Stimulated activated naive CD8-positive, alpha-beta T cell treated with anti-CD3 and anti-CD28 coated beads, Interleukin-15, Interleukin-2, amounts not matched to agents 100 ng/mL and 50 ng/mL, for 24 hours (primary cell): Measurements from ENCODE around the gene COL15A1.

Experiments
- H3K27ac Mint-ChIP-seq: one replicate; pipeline ENCODE4 v1.8.0; 2021; ENCODE audit warnings: mild to moderate bottlenecking, mixed read lengths
- H3K27me3 Mint-ChIP-seq: one replicate; pipeline ENCODE4 v1.8.0; 2021; ENCODE audit warnings: mixed read lengths
- H3K36me3 Mint-ChIP-seq: one replicate; pipeline ENCODE4 v1.8.0; 2021; ENCODE audit warnings: low read depth, mixed read lengths
- H3K4me1 Mint-ChIP-seq: one replicate; pipeline ENCODE4 v1.8.0; 2021; ENCODE audit warnings: low read depth, mixed read lengths
- H3K4me3 Mint-ChIP-seq: one replicate; pipeline ENCODE4 v1.8.0; 2021; ENCODE audit warnings: mild to moderate bottlenecking, mixed read lengths
- H3K9me3 Mint-ChIP-seq: one replicate; pipeline ENCODE4 v1.8.0; 2021; ENCODE audit warnings: mixed read lengths

Gene COL15A1

DNA sequence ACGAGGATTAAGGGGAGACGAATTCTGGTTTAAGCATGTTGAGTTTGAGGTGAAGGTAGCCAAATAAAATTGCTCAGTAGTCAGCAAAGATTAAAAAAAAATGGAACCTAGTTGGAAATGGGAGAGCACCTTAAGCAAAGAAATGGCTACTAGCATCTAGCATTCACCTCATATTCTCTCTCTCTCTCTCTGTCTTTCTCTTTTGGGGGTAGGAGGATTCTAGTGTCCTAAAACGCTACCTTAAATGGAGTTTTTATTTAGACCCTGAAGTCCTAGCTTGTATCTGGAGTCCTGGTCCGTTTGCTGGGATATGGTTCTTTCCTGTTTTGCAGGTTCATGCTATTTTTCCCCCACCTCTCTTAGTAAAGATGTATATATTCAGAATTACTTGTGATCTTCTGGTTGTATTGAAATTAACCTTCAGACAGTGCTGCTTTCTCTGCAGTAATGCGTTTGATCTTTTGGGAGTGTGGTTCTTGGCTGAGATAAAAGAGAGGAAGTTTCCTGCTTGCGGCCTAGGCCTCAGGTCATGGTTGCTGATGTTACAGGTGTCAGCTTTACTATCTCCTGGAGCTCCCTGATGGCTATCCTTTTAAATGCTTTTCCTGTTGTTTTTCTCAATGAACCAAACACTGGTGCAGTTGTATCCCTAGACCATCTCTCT lies 169.2 kb downstream of the COL15A1 start:
- peaks cover 87% of the 10 kb centered on the region for H3K4me1 Mint-ChIP-seq
- peak overlapping the region; percentile 27 for H3K27ac Mint-ChIP-seq
- H3K9me3 Mint-ChIP-seq, result no peaks in the 10 kb centered on the region
- H3K27me3 Mint-ChIP-seq, result no peaks in the 10 kb centered on the region
- H3K36me3 Mint-ChIP-seq, result no peaks in the 10 kb centered on the region
- H3K4me3 Mint-ChIP-seq, result peak overlapping the region; percentile 69

DNA sequence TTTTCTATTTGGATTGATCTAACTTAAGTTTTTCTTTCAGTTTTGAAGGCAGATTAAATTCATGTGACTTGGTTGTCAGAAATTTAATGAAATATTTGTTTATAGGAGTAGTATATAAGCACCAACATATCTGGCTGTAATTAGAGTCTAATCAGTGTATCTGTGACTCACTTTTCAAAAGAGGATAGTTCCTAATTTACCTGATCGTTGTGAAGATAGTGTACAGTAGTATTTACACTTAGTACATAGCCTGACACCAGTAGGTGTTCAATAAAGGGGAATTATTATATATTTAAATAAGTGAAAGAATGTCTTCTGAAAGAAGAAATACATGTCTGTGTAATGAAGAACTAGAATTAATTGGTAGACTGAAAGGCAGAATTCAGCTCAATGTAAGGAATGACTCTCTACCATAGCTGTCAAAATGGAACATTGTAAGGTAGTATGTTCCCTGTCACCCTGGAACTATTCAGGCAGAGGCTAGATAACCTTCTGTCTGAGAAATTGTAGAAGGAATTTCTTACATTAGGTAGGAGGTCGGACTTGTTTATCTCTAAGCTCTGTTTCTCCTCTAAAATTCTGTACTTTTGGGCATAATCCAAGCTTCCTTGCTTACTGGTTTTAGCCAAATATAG lies 169.8 kb downstream of the COL15A1 start:
- Mint-ChIP-seq H3K27ac (peak overlapping the region; percentile 27), H3K36me3 (no peaks in the 10 kb centered on the region), H3K9me3 (no peaks in the 10 kb centered on the region), H3K4me1 (peaks cover 86% of the 10 kb centered on the region), H3K4me3 (peak overlapping the region; percentile 69), H3K27me3 (no peaks in the 10 kb centered on the region)

DNA sequence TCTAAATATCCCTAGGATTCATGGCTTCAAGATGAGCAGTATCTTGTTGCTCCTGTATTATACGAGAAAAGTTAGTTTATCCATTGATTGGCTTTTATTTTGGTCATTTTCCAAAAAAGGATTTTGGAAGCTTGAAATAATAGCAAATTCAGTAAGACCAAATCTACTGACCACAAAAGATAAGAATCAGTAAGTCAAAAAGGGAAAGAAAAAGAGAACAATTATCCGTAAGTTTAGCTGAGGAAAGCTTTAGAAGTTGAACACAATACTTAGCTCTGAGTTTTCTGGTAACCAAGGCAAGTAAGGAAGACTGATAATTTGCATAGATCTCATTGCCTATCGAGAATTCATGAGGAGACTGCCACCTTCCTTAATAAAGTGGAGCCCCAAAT lies 170.3 kb downstream of the COL15A1 start:
- H3K27ac Mint-ChIP-seq, result no peak overlapping the region
- H3K36me3 Mint-ChIP-seq, result peaks cover 3% of the 10 kb centered on the region
- no peaks in the 10 kb centered on the region for H3K9me3 Mint-ChIP-seq
- H3K27me3 Mint-ChIP-seq, result no peaks in the 10 kb centered on the region
- peaks cover 86% of the 10 kb centered on the region for H3K4me1 Mint-ChIP-seq
- no peak overlapping the region for H3K4me3 Mint-ChIP-seq

DNA sequence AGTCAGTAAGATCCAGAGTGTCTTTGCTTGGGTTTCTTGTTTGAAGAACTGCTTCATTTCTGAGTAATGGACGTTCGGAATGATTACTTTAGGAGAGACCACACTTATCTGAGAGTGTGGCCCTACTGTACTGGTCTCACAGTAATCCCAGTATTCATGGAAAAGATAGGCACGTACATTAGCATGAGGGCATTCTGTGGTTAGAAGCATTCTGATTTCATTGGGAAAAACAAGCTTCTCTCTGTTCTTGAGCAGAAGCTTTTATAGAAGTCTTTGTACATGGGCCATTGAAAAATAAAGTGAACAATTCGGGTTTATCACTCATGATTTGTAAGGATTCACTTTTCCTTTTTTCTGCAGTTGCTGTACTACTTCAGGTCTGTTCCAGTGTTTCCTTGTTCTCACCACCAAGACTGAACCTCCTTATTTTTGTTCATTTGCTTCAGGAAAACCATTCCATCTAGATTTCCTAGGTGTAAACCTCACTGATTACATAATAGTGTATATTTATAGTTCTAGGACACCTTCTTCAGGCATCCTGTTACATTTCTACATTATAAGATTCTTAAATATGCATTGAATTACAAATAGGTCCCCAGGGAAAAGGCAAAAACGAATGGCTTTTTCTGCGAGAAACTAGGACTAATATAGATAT lies 171.3 kb downstream of the COL15A1 start:
- peaks cover 3% of the 10 kb centered on the region for H3K36me3 Mint-ChIP-seq
- H3K9me3 Mint-ChIP-seq, result no peaks in the 10 kb centered on the region
- peaks cover 86% of the 10 kb centered on the region for H3K4me1 Mint-ChIP-seq
- no peak overlapping the region for H3K4me3 Mint-ChIP-seq
- no peaks in the 10 kb centered on the region for H3K27me3 Mint-ChIP-seq
- H3K27ac Mint-ChIP-seq, result no peak overlapping the region

DNA sequence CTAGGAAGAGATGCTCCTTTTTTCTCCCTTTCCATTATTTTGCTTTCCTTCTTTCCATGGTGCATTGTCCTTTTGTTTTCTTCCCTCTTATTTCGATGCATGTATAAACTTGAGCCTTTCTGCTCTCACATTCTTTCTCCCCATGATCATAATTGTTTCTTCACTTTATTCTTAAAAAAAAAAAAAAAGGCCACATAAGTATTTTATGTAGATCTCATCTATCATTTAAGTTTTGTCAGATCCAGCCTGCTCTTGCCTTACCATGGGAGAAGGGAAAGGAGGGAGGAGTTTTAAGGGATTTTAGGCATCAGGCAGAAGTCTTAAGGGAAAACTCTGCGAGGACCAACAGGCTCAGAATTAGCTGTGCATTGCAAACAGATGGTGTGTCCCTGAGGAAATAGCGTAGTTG lies 172.3 kb downstream of the COL15A1 start:
- H3K4me3 Mint-ChIP-seq, result no peak overlapping the region
- no peak overlapping the region for H3K27ac Mint-ChIP-seq
- no peaks in the 10 kb centered on the region for H3K9me3 Mint-ChIP-seq
- H3K4me1 Mint-ChIP-seq, result peaks cover 86% of the 10 kb centered on the region
- H3K27me3 Mint-ChIP-seq, result no peaks in the 10 kb centered on the region
- peaks cover 3% of the 10 kb centered on the region for H3K36me3 Mint-ChIP-seq

DNA sequence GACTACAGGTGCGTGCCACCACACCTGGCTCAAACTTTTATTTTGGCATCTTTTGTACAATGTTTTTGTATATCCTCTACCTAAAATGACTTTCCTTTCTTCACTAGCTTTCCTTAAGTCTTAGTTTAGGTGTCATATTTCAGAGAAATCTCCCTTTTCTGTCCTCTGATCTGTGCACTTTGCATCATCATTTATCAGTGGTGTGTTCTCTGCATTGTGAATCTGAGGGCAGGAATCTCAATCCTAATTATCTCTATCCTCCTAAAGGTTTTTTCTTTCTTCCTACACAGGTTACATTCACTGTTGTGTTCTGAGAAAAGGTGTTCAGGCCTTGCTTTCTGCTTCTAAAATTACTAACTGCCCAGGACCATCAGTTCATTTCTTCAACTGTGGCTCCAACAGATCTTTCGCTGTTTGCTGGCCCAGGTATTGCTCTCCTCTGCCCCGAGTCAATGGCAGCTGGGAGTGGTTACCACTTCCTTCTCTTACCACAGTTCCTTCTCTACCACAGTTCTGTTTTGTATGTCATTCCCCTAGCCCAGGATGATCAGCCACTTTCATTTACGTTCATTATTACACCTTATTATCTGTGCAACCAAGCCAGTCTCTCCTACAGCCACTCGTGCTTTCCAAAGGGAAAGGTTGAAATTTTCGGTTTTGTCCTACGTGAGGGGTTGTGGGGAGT lies 175.2 kb downstream of the COL15A1 start:
- Mint-ChIP-seq H3K4me1 (peaks cover 91% of the 10 kb centered on the region), H3K36me3 (peaks cover 3% of the 10 kb centered on the region), H3K4me3 (peak overlapping the region; percentile 80), H3K9me3 (no peaks in the 10 kb centered on the region), H3K27ac (peak overlapping the region; percentile 91), H3K27me3 (no peaks in the 10 kb centered on the region)

DNA sequence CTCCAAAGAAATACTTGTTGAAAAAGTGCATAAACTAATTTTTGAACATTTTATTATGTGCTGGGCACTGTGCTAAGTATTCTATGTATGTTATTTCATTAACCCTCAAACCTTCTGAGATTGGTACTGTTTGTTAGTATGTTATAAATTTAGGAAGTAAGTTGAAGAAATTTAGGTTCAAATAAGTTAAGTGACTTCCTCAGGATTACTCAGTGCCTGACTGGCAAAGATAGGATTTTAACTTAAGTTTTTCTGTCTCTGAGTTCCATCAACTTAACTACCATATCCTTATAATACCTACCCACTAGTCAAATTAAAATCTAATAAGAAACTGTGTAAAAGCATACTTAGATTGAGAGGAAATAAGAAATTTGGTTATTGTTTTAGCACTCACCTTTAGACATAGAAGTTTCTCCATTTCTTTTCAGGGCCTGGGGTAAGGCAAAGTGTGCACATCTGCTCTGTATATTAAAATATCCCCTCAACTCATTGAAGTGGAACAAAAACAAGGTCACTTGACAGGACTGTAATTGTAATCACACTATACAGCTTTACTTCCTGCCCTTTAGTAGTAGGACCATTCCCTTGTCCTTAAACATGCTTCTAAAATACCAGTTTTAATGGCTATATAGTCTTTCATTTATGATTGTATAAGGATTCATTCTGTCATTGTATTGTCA lies 176.4 kb downstream of the COL15A1 start:
- Mint-ChIP-seq H3K9me3 (no peaks in the 10 kb centered on the region), H3K27me3 (no peaks in the 10 kb centered on the region), H3K4me1 (peaks cover 91% of the 10 kb centered on the region), H3K36me3 (peaks cover 3% of the 10 kb centered on the region), H3K4me3 (no peak overlapping the region), H3K27ac (no peak overlapping the region)
